GM13976 (cell line): Measurements from ENCODE around the gene HMG20B.

Experiments
- DNase-seq: peaks from one replicate; pipeline ENCODE4 v3.0.0; 2012; ENCODE audit warnings: low spot score
- in situ Hi-C: fragments of 300-500 bp; cut with MboI; formaldehyde crosslinking; loops from one replicate; pipeline ENCODE4 v1.12.0; 2022; ENCODE audit warnings: low sequenced_read_pairs, mixed read lengths, inconsistent platforms; ENCODE audit not compliant: unreplicated experiment
- TF ChIP-seq, protein P1 (sequence below): IDR thresholded peaks from 2 replicates; pipeline ENCODE4 v1.5.1; 2012; ENCODE audit warnings: borderline replicate concordance, mild to moderate bottlenecking; ENCODE audit not compliant: insufficient read depth; ENCODE audit errors: extremely low read depth, missing control alignments, control extremely low read depth

The HMG20B gene

GRCh38 chr19:3543150-3544057 lies 29.3 kb upstream of the HMG20B start:
- TF ChIP-seq, protein P1, sequence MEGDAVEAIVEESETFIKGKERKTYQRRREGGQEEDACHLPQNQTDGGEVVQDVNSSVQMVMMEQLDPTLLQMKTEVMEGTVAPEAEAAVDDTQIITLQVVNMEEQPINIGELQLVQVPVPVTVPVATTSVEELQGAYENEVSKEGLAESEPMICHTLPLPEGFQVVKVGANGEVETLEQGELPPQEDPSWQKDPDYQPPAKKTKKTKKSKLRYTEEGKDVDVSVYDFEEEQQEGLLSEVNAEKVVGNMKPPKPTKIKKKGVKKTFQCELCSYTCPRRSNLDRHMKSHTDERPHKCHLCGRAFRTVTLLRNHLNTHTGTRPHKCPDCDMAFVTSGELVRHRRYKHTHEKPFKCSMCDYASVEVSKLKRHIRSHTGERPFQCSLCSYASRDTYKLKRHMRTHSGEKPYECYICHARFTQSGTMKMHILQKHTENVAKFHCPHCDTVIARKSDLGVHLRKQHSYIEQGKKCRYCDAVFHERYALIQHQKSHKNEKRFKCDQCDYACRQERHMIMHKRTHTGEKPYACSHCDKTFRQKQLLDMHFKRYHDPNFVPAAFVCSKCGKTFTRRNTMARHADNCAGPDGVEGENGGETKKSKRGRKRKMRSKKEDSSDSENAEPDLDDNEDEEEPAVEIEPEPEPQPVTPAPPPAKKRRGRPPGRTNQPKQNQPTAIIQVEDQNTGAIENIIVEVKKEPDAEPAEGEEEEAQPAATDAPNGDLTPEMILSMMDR: no peak
- DNase-seq: no peak
- in situ Hi-C loops: no loop called here

GRCh38 chr19:3544058-3544376 lies 28.7 kb upstream of the HMG20B start:
- no peak for DNase-seq
- in situ Hi-C loops: no loop called here
- TF ChIP-seq, protein P1: no peak

DNA sequence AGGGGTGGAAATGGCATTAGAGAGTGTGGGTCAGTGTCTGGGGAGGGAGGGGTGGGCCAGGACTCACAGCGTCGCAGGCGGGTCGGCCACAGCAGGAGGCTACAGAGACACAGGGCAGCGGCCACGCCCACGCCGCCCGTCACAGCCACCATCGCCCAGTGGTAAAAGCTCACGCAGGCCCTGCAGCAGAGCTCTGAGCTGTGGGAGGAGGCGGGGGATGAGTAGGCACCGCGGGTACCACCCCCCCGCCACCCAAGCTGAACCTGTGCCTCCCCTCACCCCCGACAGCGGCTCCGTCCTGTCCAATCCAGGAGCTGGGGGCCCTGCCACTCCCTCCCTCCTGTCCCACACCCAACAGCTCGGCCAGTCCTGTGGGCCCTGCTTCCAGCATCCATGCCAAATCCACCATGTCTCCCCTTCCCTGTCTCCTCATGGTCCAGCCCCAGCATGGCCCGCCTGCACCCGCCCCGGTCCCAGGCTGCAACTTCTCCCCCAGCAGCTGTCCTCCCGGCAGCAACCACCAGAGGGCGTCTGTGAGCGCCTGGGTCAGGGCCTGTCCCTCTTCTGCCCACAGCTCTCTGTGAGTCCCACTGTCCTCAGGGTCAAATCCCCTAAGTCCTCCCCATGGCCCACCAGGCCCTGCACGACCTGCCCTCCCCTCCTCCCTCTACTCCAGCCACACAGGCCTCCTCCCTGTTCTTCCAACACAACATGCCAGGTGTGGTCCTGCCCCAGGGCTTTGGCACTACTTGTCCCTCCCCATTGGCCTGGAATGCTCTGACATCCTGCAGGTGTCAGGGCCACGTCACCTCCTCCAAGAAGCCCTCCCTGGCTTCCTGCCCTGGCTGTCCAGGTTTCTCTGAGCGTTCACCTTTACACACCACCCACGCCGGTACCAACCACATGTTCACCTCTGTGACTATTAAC lies 27.7 kb upstream of the HMG20B start:
- DNase-seq: peak; percentile 92
- in situ Hi-C loops: no loop called here
- TF ChIP-seq, protein P1: peak; percentile 93

- in situ Hi-C loops: no loop called here
- DNase-seq: no peak
- TF ChIP-seq, protein P1: no peak
Measured at GRCh38 chr19:3545669-3546034, 27.1 kb upstream of the HMG20B start.

DNA sequence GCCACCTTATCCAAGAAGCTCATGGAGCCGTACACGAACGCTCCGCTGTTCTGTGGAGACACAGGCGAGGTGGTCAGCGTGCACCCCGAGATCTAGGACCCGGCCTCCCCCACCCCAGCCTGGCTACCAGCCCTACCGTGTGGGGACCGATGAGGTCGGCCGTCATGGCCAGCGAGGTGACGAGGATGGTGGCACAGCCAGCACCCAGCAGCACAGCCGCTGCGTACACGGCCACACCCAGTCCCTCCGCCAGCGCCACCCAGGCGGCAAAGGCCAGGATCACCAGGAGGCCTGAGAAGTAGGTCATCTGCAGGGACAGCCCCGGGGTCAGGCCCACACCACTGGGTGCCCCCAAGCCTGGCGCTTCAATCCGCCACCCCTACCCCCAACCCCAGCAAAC lies 26.6 kb upstream of the HMG20B start:
- in situ Hi-C loops: no loop called here
- TF ChIP-seq, protein P1: no peak
- no peak for DNase-seq

DNA sequence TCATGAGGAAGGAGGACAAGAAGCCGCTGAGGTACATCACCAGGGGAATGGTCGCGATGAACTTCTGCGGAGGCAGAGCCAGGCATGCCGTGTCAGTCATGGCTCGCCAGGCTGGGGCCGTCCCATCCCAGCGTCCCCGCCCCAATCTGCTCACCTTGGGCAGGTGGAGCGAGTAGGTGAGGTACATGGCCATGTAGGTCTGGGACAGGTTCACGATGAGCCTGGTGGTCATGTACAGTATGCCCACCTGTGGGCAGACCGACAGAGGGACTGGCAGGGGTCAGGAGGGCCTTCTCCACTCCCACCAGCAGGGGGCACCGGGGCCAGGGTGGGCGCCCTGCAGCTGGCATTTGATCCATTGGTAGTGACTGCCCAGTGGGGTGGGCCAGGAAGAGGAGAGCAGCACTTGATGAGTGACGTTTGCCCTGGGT lies 25.4 kb upstream of the HMG20B start:
- in situ Hi-C loops: no loop called here

More for the DNA sequence above, 25.4 kb upstream of the HMG20B start:
- no peak for DNase-seq
- TF ChIP-seq, protein P1: peak; percentile 35
